Left lung (tissue), 10 donors: Measurements from ENCODE around the gene SIRT3. TPM values are rescaled to one million over a fixed set of nuclear protein-coding genes. Genes with fewer than 3 reads are reported as not detected.
A peak's percentile ranks its signal among the peaks of the same experiment; 100 is the strongest.
"Not testable (repeated sequence)": the region's sequence is repeated elsewhere in the genome, so short reads cannot be mapped to it uniquely, and the experiment has no call there.

Experiments
- ATAC-seq: fragments of 200-7000 bp; cut with Tn5 transposase; one replicate; pipeline ENCODE4 v1.9.1; 2020; ENCODE audit warnings: moderate library complexity
- DNase-seq, 4 donors: peaks; one replicate each; pipeline ENCODE4 v3.0.0-alpha.2; 2013 to 2020
- H3K27ac ChIP-seq, 2 donors: fragments of 200-600 bp; sonication (generic) in 1 of 2; one replicate each; pipeline versions ENCODE4 v1.5.0 to v1.8.0; 2020 to 2021
- H3K27me3 ChIP-seq, 2 donors: fragments of 200-600 bp; sonication (generic) in 1 of 2; one replicate each; pipeline versions ENCODE4 v1.5.0 to v1.8.0; 2020 to 2021
- H3K36me3 ChIP-seq, 2 donors: fragments of 200-600 bp; sonication (generic) in 1 of 2; one replicate each; pipeline versions ENCODE4 v1.5.0 to v1.8.0; 2020 to 2021
- H3K4me1 ChIP-seq, 2 donors: fragments of 200-600 bp; one replicate each; pipeline ENCODE4 v1.8.0; 2021
- H3K4me3 ChIP-seq, 2 donors: fragments of 200-600 bp; sonication (generic) in 1 of 2; one replicate each; pipeline versions ENCODE4 v1.5.0 to v1.8.0; 2020 to 2021; ENCODE audit warnings: mild to moderate bottlenecking in 1 of 2
- H3K9me3 ChIP-seq, 2 donors: fragments of 200-600 bp; sonication (generic) in 1 of 2; one replicate each; pipeline versions ENCODE4 v1.5.0 to v1.8.0; 2020 to 2021
- CTCF ChIP-seq, 2 donors: fragments of 200-600 bp; sonication (generic) in 1 of 2; IDR thresholded peaks; one replicate each; pipeline versions ENCODE4 v1.5.0 to v1.8.0; 2021; ENCODE audit warnings: antibody characterized with exemption in 2 of 2
- intact Hi-C, 2 donors: fragments of 100-400 bp; cut with DNase I; formaldehyde crosslinking; loops; one replicate each; pipeline versions ENCODE4 v1.11.2 to v1.14.2; 2022
- polyA plus RNA-seq, 6 donors: library from polyadenylated mRNA; unstranded; fragments of 120-200 nt; gene quantifications; one replicate each; pipeline ENCODE4 v1.2.1, GENCODE V29; 2013; ENCODE audit not compliant: insufficient read length in 6 of 6
- total RNA-seq, 2 donors: library from RNA; stranded (reverse); fragmentation: NEBNext Ultra II Directional; extraction: Animal tissue kit (Norgen Biotek cat#: 25700); gene quantifications; one replicate each; pipeline ENCODE4 v1.2.1, GENCODE V29; 2021
- donor health status: DM: no; HTN: yes; CAD: no.
- donor health status: DM: no; HTN: no; CAD: no.

SIRT3 gene
- total and polyA plus RNA-seq, 8 donors = 13.5 to 36.6 (median 29.8) TPM

GRCh38 chr11:270451-271318, 34.5 kb upstream of the SIRT3 start:
- Histone ChIP-seq H3K4me1 (peaks cover 0 to 39% of the 10 kb centered on the region in 2 donors), H3K27me3 (no peaks in the 10 kb centered on the region), H3K27ac (peak overlapping the region in 1 of 2 donors; percentile 96), H3K9me3 (peaks cover 0 to 4% of the 10 kb centered on the region in 2 donors), H3K36me3 (no peaks in the 10 kb centered on the region), H3K4me3 (no peak overlapping the region)
- DNase-seq (no peak), ATAC-seq (no peak)
- intact Hi-C loops = no loop called here
- TF ChIP-seq CTCF (IDR thresholded peaks at IDR 0.05) = no peak

GRCh38 chr11:269146-269890, 33.2 kb upstream of the SIRT3 start:
- TF ChIP-seq CTCF (IDR thresholded peaks at IDR 0.05) = peak in 1 of 2 donors; percentile 45
- peak; percentile 34 for ATAC-seq
- Histone ChIP-seq H3K36me3 (no peaks in the 10 kb centered on the region), H3K27me3 (no peaks in the 10 kb centered on the region), H3K9me3 (peaks cover 0 to 5% of the 10 kb centered on the region in 2 donors), H3K4me1 (peaks cover 0 to 33% of the 10 kb centered on the region in 2 donors), H3K27ac (peak overlapping the region; percentile 84 to 96), H3K4me3 (peak overlapping the region; percentile 3 to 45)
- no peak for DNase-seq
- intact Hi-C loops = no loop called here

- H3K27ac ChIP-seq = peak overlapping the region; percentile 84 to 96
- H3K9me3 ChIP-seq, intact Hi-C loops, H3K36me3 ChIP-seq, H3K27me3 ChIP-seq: not testable (repeated sequence)
- peaks cover 0 to 33% of the 10 kb centered on the region in 2 donors for H3K4me1 ChIP-seq
- DNase-seq (peak in 3 of 4 donors; percentile 62 to 86 (median 81)), ATAC-seq (peak; percentile 78)
- H3K4me3 ChIP-seq = peak overlapping the region; percentile 3 to 45
Observed at GRCh38 chr11:268716-269145, 32.6 kb upstream of the SIRT3 start.

GRCh38 chr11:267491-267994, 31.4 kb upstream of the SIRT3 start:
- no peaks in the 10 kb centered on the region for H3K36me3 ChIP-seq
- peak overlapping the region in 1 of 2 donors; percentile 45 for H3K4me3 ChIP-seq
- intact Hi-C loops = no loop called here
- peak in 2 of 4 donors; percentile 79 to 87 for DNase-seq
- peaks cover 0 to 33% of the 10 kb centered on the region in 2 donors for H3K4me1 ChIP-seq
- TF ChIP-seq CTCF (IDR thresholded peaks at IDR 0.05) = no peak
- H3K9me3 ChIP-seq = peaks cover 0 to 5% of the 10 kb centered on the region in 2 donors
- H3K27ac ChIP-seq = peak overlapping the region; percentile 33 to 96
- peak; percentile 66 for ATAC-seq
- no peaks in the 10 kb centered on the region for H3K27me3 ChIP-seq

GRCh38 chr11:266676-267439, 30.7 kb upstream of the SIRT3 start:
- Histone ChIP-seq H3K4me3 (no peak overlapping the region), H3K27ac (no peak overlapping the region), H3K9me3 (peaks cover 0 to 5% of the 10 kb centered on the region in 2 donors), H3K4me1 (peaks cover 0 to 33% of the 10 kb centered on the region in 2 donors), H3K36me3 (no peaks in the 10 kb centered on the region), H3K27me3 (no peaks in the 10 kb centered on the region)
- ATAC-seq (peak; percentile 24), DNase-seq (no peak)
- no peak for TF ChIP-seq CTCF (IDR thresholded peaks at IDR 0.05)
- intact Hi-C loops = no loop called here
